ENCODE data around the gene C10orf90.

C10orf90 gene

DNA sequence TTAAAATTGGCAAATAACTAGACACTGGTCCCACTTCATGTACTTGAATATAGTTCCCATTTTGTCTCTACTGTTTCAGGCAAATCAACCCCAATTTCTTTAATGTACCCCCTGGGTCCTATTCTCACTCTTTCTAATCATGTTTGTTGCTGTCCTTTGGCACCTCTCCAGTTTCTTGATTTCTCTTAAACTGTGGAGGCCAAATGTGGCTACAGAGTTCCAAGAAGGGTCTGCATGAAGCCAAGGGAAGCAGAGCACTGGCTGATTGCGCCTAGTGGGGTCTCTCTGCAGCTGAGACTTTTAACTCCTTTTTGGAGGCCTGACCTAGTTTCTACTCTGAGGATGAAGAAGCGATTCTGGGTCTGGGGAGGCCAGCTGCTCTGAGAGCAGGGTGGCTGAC lies 275.5 kb downstream of the C10orf90 start:
- no peaks in the 10 kb centered on the region for H3K79me2 ChIP-seq (ENCODE audit: insufficient read depth, low read length)

DNA sequence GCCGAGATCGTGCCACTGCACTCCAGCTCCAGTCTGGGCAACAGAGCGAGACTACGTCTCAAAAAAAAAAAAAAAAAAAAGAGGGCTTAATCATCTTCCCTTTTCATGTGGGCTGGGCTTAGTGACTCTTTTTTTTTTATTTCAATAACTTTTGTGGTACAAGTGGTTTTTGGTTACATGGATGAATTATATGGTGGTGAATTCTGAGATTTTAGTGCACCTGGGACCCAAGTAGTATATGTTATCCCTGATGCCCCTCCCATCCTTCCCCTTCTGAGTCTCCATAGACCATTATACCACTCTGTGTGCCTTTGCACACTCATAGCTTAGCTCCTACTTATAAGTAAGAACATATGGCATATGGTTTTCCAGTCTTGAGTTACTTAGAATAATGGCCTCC lies 277.4 kb downstream of the C10orf90 start:
- Histone ChIP-seq H3K4me3 (ENCODE audit: low read length, poor library complexity, severe bottlenecking) (no peak overlapping the region), H3K9me2 (replicated peaks; ENCODE audit: low read depth, low read length) (no peaks in the 10 kb centered on the region), H3K79me2 (ENCODE audit: insufficient read depth, low read length) (no peaks in the 10 kb centered on the region), H3K4me1 (ENCODE audit: insufficient read depth, low read length, poor library complexity, severe bottlenecking) (no peaks in the 10 kb centered on the region), H3K36me3 (ENCODE audit: insufficient read depth, low read length) (no peaks in the 10 kb centered on the region), H4K20me1 (ENCODE audit: insufficient read depth, low read length, poor library complexity, severe bottlenecking) (no peaks in the 10 kb centered on the region), H2AFZ (ENCODE audit: low read length) (no peak overlapping the region), H3F3A (ENCODE audit: low read depth) (no peaks in the 10 kb centered on the region), H3K27me3 (ENCODE audit: insufficient read depth, low read length, poor library complexity, severe bottlenecking) (no peaks in the 10 kb centered on the region), H3K9me3 (ENCODE audit: insufficient read depth, low read depth, low read length) (peaks cover 3% of the 10 kb centered on the region; the same call in 1 of the 2 replicates), H3K9ac (ENCODE audit: low read depth, low read length, poor library complexity, severe bottlenecking) (no peak overlapping the region), H3K4me2 (ENCODE audit: low read depth, low read length, poor library complexity, severe bottlenecking) (no peak overlapping the region)
- TF ChIP-seq, protein P1, sequence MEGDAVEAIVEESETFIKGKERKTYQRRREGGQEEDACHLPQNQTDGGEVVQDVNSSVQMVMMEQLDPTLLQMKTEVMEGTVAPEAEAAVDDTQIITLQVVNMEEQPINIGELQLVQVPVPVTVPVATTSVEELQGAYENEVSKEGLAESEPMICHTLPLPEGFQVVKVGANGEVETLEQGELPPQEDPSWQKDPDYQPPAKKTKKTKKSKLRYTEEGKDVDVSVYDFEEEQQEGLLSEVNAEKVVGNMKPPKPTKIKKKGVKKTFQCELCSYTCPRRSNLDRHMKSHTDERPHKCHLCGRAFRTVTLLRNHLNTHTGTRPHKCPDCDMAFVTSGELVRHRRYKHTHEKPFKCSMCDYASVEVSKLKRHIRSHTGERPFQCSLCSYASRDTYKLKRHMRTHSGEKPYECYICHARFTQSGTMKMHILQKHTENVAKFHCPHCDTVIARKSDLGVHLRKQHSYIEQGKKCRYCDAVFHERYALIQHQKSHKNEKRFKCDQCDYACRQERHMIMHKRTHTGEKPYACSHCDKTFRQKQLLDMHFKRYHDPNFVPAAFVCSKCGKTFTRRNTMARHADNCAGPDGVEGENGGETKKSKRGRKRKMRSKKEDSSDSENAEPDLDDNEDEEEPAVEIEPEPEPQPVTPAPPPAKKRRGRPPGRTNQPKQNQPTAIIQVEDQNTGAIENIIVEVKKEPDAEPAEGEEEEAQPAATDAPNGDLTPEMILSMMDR (conservative IDR thresholded peaks at IDR 0.05; ENCODE audit: low read length): no peak
- TF ChIP-seq EZH2phosphoT487 (IDR thresholded peaks at IDR 0.05; ENCODE audit: borderline replicate concordance): no peak

More for the DNA sequence above, 275.5 kb downstream of the C10orf90 start:
- no peak for TF ChIP-seq EZH2phosphoT487 (IDR thresholded peaks at IDR 0.05; ENCODE audit: borderline replicate concordance)
- TF ChIP-seq, protein P1 (conservative IDR thresholded peaks at IDR 0.05; ENCODE audit: low read length): no peak
- no peaks in the 10 kb centered on the region for H3K9me2 ChIP-seq (replicated peaks; ENCODE audit: low read depth, low read length)
- H3K4me1 ChIP-seq (ENCODE audit: insufficient read depth, low read length, poor library complexity, severe bottlenecking): no peaks in the 10 kb centered on the region
- no peaks in the 10 kb centered on the region for H3K36me3 ChIP-seq (ENCODE audit: insufficient read depth, low read length)
- H3F3A ChIP-seq (ENCODE audit: low read depth): no peaks in the 10 kb centered on the region
- H3K27me3 ChIP-seq (ENCODE audit: insufficient read depth, low read length, poor library complexity, severe bottlenecking): no peaks in the 10 kb centered on the region
- H3K4me2 ChIP-seq (ENCODE audit: low read depth, low read length, poor library complexity, severe bottlenecking): no peak overlapping the region
- H3K9ac ChIP-seq (ENCODE audit: low read depth, low read length, poor library complexity, severe bottlenecking): no peak overlapping the region
- no peak overlapping the region for H3K4me3 ChIP-seq (ENCODE audit: low read length, poor library complexity, severe bottlenecking)
- H2AFZ ChIP-seq (ENCODE audit: low read length): no peak overlapping the region
- H3K9me3 ChIP-seq (ENCODE audit: insufficient read depth, low read depth, low read length): peaks cover 3% of the 10 kb centered on the region; the same call in 1 of the 2 replicates
- H4K20me1 ChIP-seq (ENCODE audit: insufficient read depth, low read length, poor library complexity, severe bottlenecking): no peaks in the 10 kb centered on the region

DNA sequence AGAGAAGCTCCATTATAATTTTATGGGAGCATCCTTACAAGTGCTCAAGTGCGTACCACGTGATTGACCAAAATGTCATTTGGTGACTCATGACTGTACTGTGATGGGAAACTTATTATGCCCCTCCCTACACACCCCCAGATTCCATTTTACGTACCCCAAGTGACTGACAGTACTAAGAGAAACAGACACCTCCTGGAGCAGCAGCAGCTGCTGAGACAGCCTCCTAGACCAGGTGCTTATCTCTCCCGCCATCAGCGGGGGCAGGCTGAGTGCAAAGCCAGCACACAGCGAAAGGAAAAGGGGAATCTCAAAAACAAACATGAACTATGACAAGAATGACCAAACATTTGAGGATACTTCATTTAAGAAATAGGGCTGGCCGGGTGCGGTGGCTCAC lies 278.0 kb downstream of the C10orf90 start:
- no peaks in the 10 kb centered on the region for H3K9me2 ChIP-seq (replicated peaks; ENCODE audit: low read depth, low read length)
- TF ChIP-seq EZH2phosphoT487 (IDR thresholded peaks at IDR 0.05; ENCODE audit: borderline replicate concordance): no peak
- TF ChIP-seq, protein P1 (conservative IDR thresholded peaks at IDR 0.05; ENCODE audit: low read length): no peak
- no peak overlapping the region for H3K4me3 ChIP-seq (ENCODE audit: low read length, poor library complexity, severe bottlenecking)
- H3K9me3 ChIP-seq (ENCODE audit: insufficient read depth, low read depth, low read length): peaks cover 3% of the 10 kb centered on the region; the same call in 1 of the 2 replicates
- H3K36me3 ChIP-seq (ENCODE audit: insufficient read depth, low read length): no peaks in the 10 kb centered on the region
- H4K20me1 ChIP-seq (ENCODE audit: insufficient read depth, low read length, poor library complexity, severe bottlenecking): no peaks in the 10 kb centered on the region
- no peak overlapping the region for H2AFZ ChIP-seq (ENCODE audit: low read length)
- H3K4me2 ChIP-seq (ENCODE audit: low read depth, low read length, poor library complexity, severe bottlenecking): no peak overlapping the region
- H3F3A ChIP-seq (ENCODE audit: low read depth): no peaks in the 10 kb centered on the region
- no peak overlapping the region for H3K9ac ChIP-seq (ENCODE audit: low read depth, low read length, poor library complexity, severe bottlenecking)
- no peaks in the 10 kb centered on the region for H3K4me1 ChIP-seq (ENCODE audit: insufficient read depth, low read length, poor library complexity, severe bottlenecking)
- H3K79me2 ChIP-seq (ENCODE audit: insufficient read depth, low read length): no peaks in the 10 kb centered on the region
- H3K27me3 ChIP-seq (ENCODE audit: insufficient read depth, low read length, poor library complexity, severe bottlenecking): no peaks in the 10 kb centered on the region
